ENCODE data around the gene SERPINI2.

- no peak for TF ChIP-seq CREB1 (IDR thresholded peaks at IDR 0.05; ENCODE audit: low read depth)
- no peak for TF ChIP-seq TAF1 (IDR thresholded peaks at IDR 0.05; ENCODE audit: low read depth)
- no peak for TF ChIP-seq MAX (IDR thresholded peaks at IDR 0.05)
- no peak for TF ChIP-seq FOXM1 (IDR thresholded peaks at IDR 0.05; ENCODE audit: borderline replicate concordance, low read depth)
- no peak for TF ChIP-seq TCF12 (IDR thresholded peaks at IDR 0.05; ENCODE audit: low read depth)
- TF ChIP-seq EP300 (IDR thresholded peaks at IDR 0.05; ENCODE audit: borderline replicate concordance): no peak
- TF ChIP-seq ZBTB7A (IDR thresholded peaks at IDR 0.05; ENCODE audit: low read depth): no peak
- no peak for TF ChIP-seq EGR1 (IDR thresholded peaks at IDR 0.05)
- TF ChIP-seq CEBPB (IDR thresholded peaks at IDR 0.05): no peak
These were observed 22.6 kb downstream of the SERPINI2 start for GRCh38 chr3:167451282-167451681.

Data from Ishikawa (cell line).